ENCODE results near the gene GAB2. TPM values are rescaled to one million over a fixed set of nuclear protein-coding genes. Genes with fewer than 3 reads are reported as not detected.

The GAB2 gene
- total RNA-seq, 2 donors from 2014 or later: 2.8 to 5.0 TPM

DNA sequence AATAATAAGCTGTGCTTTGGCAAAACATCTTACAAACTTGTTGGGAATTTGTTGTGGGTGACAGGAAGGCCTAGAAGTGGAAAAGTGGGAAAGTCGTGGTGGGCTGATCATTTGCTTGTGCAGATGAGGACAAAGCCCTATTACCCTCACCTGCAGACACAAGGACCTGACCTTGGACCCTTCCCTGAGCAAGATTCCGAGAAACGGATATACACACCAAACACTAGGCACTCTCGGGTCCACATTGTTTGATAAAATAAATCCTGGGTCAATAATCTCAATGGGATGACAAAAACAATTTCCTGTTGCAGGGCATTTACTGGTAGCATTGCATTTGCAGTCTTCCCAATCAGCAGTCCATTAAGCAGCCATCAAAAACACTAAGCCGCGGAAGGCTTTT lies 89.7 kb downstream of the GAB2 start:
- no peak for DNase-seq (ENCODE audit: low spot score in 2 of 2)
- H3K27ac Mint-ChIP-seq: no peak overlapping the region

GRCh38 chr11:78325274-78325781 lies 92.3 kb downstream of the GAB2 start:
- Mint-ChIP-seq H3K9me3 (no peaks in the 10 kb centered on the region), H3K27ac (peak overlapping the region in 1 of 2 donors; percentile 55), H3K36me3 (no peaks in the 10 kb centered on the region)
- ATAC-seq: peak; percentile 71 to 90
- peak in 1 of 2 donors; percentile 5 for DNase-seq (ENCODE audit: low spot score in 2 of 2)

More for the DNA sequence above, 89.7 kb downstream of the GAB2 start:
- no peak for ATAC-seq
- Mint-ChIP-seq H3K36me3 (no peaks in the 10 kb centered on the region), H3K9me3 (no peaks in the 10 kb centered on the region)

DNA sequence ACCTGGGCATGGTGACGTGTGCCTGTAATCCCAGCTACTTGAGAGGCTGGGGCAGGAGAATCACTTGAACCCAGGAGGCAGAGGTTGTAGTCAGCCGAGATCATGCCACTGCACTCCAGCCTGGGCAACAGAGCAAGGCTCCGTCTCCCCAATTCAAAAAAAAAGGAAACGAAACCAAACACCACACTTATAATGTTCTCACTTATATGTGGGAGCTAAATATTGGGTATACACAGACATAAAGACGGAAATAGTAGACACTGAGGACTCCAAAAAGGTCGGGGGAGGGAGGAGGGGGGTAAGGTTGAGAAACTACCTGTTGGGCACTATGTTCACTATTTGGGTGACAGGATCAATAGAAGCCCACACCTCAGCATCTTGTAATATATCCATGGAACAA lies 94.3 kb downstream of the GAB2 start:
- no peak for ATAC-seq
- Mint-ChIP-seq H3K27ac (no peak overlapping the region), H3K36me3 (no peaks in the 10 kb centered on the region), H3K9me3 (no peaks in the 10 kb centered on the region)
- no peak for DNase-seq (ENCODE audit: low spot score in 2 of 2)

GRCh38 chr11:78319453-78319955 lies 98.1 kb downstream of the GAB2 start:
- no peak overlapping the region for H3K27ac Mint-ChIP-seq
- DNase-seq (ENCODE audit: low spot score in 2 of 2) (no peak), ATAC-seq (no peak)
- no peaks in the 10 kb centered on the region for H3K9me3 Mint-ChIP-seq
- no peaks in the 10 kb centered on the region for H3K36me3 Mint-ChIP-seq

DNA sequence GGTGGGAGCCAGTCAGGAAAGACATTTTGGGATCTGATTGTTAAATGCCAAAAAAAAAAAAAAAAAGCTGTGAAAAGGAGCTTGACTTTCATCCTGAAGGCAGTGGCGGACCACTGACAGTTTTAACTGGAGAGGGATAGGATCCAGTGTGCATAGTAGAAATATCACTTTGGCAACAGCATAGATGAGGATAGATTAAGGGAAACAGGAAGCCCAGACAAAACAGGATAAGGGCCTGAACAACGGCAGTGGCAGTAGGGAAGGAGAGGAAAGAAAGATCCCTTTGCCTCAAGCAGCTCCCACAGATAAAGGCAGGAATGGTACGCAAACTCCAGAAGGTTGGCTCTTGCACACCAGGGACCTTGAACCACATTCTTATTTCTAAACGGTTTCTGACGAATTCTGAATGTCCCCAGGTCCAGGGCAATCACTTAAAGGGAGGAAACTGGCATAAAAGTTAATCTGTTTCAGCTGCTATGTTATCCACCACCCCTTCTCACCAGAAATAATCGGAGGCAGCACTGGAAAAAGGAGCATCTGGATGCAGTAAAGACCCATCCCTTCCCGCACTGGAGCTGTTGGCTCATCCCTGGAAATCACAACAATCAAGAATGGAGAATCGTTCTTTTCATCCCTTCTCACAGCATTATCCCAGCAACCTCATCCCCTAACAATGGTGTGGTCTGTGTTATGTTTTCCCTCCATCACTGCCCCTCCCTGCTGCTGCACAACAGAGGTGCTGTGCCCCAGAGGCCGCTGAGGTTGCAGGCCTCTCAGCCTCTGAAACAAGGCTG lies 99.1 kb downstream of the GAB2 start:
- no peak for ATAC-seq
- H3K9me3 Mint-ChIP-seq: no peaks in the 10 kb centered on the region
- no peaks in the 10 kb centered on the region for H3K36me3 Mint-ChIP-seq
- no peak for DNase-seq (ENCODE audit: low spot score in 2 of 2)
- no peak overlapping the region for H3K27ac Mint-ChIP-seq

DNA sequence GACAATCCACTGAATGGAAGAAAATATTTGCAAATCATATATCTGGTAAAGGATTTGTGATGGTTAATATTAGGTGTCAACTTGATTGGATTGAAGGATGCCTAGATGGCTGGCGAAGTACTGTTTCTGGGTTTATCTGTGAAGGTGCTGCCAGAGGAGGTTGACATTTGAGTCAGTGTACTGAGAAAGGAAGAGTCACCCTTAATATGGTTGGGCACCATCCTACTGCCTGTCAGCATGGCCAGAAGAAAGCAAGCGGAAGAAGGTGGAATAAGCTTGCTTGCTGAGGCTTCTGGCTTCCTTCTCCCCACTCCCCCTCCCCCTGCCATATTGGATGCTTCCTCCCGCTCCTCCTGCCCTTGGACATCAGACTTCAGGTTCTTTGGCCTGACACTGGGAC lies 101.9 kb downstream of the GAB2 start:
- DNase-seq (ENCODE audit: low spot score in 2 of 2): no peak
- Mint-ChIP-seq H3K36me3 (no peaks in the 10 kb centered on the region), H3K9me3 (no peaks in the 10 kb centered on the region), H3K27ac (no peak overlapping the region)
- no peak for ATAC-seq

DNA sequence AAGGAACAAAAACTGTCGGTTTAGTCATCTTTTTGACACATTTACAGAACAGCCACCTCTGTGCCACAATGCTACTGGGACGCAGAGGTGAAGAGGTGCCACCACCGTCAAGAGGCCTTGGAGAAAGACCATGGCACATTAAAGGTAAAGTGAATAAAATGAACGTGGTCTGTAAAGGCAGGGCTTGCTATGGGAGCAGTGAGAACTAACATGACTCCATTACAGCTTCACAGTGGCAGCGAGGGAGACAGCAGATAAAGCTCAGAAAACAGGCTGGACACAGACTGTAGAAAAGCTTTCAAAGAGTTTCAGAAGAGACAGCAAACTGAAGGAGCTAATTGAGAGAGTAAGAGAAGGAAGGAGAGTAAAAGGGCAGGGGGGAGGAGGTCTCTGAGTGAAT lies 102.9 kb downstream of the GAB2 start:
- DNase-seq (ENCODE audit: low spot score in 2 of 2): no peak
- Mint-ChIP-seq H3K27ac (no peak overlapping the region), H3K9me3 (no peaks in the 10 kb centered on the region), H3K36me3 (no peaks in the 10 kb centered on the region)
- no peak for ATAC-seq

- H3K9me3 Mint-ChIP-seq: no peaks in the 10 kb centered on the region
- H3K36me3 Mint-ChIP-seq: no peaks in the 10 kb centered on the region
- no peak overlapping the region for H3K27ac Mint-ChIP-seq
- no peak for ATAC-seq
- DNase-seq (ENCODE audit: low spot score in 2 of 2): no peak
Observed at GRCh38 chr11:78313898-78314297, 103.7 kb downstream of the GAB2 start.

DNA sequence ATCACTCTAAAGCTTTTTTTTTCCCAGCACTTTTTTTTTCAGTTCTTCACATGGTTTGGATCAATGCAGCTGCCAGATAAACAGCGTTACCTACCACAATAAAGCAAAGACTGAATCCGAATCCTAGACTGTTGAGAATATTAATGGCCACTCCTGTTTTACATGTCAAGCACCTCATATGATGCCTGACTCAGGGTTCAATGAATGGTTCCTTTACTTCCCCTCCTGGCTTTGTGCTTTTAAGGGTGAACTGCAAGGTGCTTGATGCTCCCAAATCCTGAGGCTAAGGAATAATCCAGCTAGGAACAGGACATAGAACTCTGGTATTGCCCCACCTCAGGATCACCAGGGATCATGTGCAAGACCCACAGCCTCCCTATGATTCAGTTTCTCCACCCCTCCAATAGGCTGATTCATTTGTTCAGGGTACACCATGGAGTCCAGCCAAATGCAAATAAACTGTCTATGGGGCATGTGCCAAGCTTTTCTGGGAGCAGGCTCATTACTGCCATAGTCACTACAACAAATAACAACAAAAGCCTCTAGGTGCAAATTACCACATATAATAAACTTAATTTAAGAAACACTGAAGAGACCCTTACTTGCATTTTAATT lies 104.3 kb downstream of the GAB2 start:
- H3K27ac Mint-ChIP-seq: no peak overlapping the region
- no peak for ATAC-seq
- no peaks in the 10 kb centered on the region for H3K36me3 Mint-ChIP-seq
- DNase-seq (ENCODE audit: low spot score in 2 of 2): no peak
- no peaks in the 10 kb centered on the region for H3K9me3 Mint-ChIP-seq

DNA sequence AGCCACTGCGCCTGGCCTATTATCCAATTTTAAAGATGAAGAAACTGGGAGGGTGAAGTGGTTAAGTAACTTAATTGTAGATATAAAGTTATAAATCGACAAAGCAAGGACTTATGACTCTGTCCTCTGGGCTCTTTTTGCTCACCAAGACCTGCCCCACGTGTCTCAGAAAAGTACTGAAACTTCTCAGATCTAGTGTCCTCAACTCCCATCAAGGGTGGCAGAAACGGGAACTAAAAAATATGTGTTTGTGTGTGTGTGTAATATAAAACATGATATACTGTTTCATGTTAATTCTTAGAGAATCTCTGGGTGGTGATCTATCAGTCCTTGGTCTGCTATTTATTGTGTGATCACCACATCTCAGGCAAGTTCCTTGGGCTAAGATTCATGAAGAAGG lies 104.9 kb downstream of the GAB2 start:
- Mint-ChIP-seq H3K36me3 (no peaks in the 10 kb centered on the region), H3K27ac (no peak overlapping the region), H3K9me3 (no peaks in the 10 kb centered on the region)
- ATAC-seq: no peak
- no peak for DNase-seq (ENCODE audit: low spot score in 2 of 2)

DNA sequence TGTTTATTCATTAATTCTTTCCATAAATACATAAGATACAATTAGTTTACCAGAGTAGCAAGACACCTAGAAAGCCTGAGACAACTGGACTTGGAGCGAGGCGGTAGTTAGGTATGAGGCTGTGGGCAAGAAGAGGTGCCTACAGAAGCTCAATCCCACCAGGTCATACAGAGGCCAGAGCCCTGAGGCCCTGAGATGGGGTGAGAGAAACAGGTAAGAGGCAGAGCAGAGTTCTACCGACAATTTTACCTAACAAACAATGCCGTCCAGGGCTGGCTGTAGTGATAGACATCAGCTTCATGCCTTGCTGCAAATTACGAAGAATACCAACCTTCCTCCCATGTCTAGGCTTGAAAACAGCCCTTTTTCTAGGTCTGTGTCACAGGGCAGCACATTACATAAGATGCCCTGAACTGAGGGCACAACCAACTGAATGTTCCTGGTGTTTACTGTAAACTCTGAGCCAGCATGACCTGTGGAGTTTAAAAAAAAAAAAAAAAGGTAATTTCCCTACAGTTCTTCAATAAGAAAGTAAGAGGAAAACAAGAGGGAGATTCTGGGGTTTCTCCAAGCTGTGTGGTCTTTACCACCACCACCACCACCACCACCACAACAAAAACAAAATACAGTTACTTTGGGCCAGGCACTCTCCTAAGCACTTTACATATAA lies 105.8 kb downstream of the GAB2 start:
- H3K27ac Mint-ChIP-seq: no peak overlapping the region
- H3K9me3 Mint-ChIP-seq: no peaks in the 10 kb centered on the region
- ATAC-seq (no peak), DNase-seq (ENCODE audit: low spot score in 2 of 2) (no peak)
- H3K36me3 Mint-ChIP-seq: no peaks in the 10 kb centered on the region

DNA sequence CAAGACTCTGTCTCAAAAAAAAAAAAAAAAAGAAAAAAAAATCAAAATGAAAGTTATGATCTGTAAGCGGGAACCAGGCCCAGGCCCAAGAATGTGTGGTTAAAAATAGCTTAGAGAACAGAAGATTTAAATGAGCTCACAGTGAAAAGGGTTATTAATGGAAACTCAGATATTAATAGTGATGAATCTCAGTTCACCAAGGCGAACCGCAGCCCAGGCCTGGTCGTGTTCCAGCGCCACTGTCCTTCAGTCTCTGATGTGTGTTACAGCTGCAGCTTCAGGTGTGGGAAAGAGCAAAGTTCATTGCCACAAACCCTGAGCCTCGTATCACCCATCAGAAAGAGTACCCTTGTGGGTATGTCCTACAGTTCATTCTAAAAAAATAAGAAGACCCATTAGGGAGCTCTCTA lies 107.1 kb downstream of the GAB2 start:
- H3K36me3 Mint-ChIP-seq: no peaks in the 10 kb centered on the region
- H3K9me3 Mint-ChIP-seq: no peaks in the 10 kb centered on the region
- H3K27ac Mint-ChIP-seq: no peak overlapping the region
- no peak for DNase-seq (ENCODE audit: low spot score in 2 of 2)
- no peak for ATAC-seq

DNA sequence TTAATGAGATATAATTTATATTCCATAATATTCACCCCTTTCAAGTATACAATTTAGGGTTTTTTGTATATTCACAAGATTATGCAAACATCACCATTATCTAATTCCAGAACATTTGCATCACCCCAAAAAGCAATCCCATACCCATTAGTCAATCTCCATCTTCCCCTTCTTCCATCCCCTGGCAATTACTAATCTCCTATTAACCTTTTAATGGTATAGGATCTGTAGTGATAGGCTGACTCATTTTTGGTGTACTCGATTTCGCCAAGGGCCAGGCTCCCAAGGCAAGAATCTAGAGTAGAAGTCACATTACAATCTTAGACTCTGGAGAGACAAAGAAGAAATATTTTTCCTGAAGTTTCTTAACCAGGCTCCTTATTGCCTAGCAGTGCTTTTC lies 113.4 kb downstream of the GAB2 start:
- ATAC-seq (no peak), DNase-seq (ENCODE audit: low spot score in 2 of 2) (no peak)
- Mint-ChIP-seq H3K27ac (no peak overlapping the region), H3K36me3 (no peaks in the 10 kb centered on the region), H3K9me3 (no peaks in the 10 kb centered on the region)

DNA sequence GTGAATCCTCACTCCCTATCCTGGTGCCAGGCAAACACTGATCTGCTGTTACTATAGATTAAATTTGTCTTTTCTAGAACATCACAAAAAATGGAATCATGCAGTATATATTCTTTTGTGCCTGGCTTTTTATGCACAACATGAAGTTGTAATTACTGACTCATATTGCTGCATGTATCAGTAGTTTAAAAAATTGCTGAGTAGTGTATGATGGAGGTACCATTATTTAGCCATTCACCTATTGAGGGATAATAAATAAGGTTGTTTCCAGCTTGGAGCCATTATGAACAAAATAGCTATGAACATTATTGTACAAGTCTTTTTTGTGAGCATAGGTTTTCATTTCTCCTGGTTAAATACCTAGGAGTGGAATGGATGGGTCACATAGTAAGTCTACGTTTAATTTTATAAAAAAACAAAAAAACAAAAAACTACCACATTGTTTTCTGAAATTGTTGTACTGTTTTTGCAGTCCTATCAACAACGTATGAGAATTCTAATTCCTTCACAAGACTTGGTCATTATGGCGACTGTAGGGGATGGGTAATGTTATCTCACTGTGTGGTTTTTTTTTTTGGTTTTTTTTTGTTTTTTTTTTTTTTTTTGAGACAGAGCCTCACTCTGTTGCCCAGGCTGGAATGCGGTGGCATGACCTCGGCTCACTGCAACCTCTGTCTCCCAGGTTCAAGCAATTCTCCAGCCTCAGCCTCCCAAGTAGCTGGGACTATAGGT lies 117.3 kb downstream of the GAB2 start:
- no peak for ATAC-seq

DNA sequence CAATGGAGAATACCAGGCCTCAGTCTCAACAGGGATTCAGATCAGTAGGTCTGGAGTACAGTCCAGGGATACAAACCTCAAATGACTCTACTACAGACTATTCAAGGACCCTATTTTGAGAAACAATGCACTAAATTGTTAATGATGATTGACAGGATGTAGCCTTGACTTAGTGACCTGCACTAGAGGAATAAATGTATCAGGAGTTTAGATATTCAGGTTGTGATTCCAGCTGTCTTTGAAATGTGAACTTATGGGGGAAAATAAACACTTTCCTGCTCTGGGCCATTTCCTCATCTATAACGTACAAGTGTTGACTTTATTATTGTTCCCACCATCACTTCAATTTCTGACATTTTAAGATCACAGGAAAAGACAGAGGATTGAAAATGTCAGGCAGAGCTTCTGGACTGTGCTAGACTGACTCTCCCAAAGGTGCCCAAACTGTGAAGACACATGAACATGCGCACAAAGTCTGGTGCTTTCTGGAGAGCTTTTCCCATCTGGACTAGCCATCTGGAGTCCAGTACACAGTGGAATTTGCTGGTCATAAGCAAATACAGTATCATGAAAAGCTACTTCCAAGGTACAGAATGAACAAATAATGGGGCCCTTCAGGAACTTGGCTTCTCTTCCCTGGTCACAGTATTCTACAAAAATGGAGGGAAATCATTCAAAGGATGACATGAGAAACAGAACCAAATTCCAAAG lies 118.5 kb downstream of the GAB2 start:
- Mint-ChIP-seq H3K27ac (no peak overlapping the region), H3K36me3 (no peaks in the 10 kb centered on the region), H3K9me3 (no peaks in the 10 kb centered on the region)
- DNase-seq (ENCODE audit: low spot score in 2 of 2) (no peak), ATAC-seq (no peak)

More for the DNA sequence above, 117.3 kb downstream of the GAB2 start:
- no peak for DNase-seq (ENCODE audit: low spot score in 2 of 2)
- H3K9me3 Mint-ChIP-seq: no peaks in the 10 kb centered on the region
- no peak overlapping the region for H3K27ac Mint-ChIP-seq
- no peaks in the 10 kb centered on the region for H3K36me3 Mint-ChIP-seq

- DNase-seq (ENCODE audit: low spot score in 2 of 2): no peak
- Mint-ChIP-seq H3K27ac (no peak overlapping the region), H3K36me3 (peaks cover 4% of the 10 kb centered on the region in 2 donors), H3K9me3 (peaks cover 3 to 5% of the 10 kb centered on the region in 2 donors)
- peak; percentile 98 to 99 for ATAC-seq
Observed at GRCh38 chr11:78298291-78298771, 119.3 kb downstream of the GAB2 start.
